Ureter (tissue), 1 donor: ENCODE measurements around the gene DDX10. TPM values are rescaled to one million over a fixed set of nuclear protein-coding genes. Genes with fewer than 3 reads are reported as not detected.
"Not testable (repeated sequence)": the region's sequence is repeated elsewhere in the genome, so short reads cannot be mapped to it uniquely, and the experiment has no call there.

Experiments
- DNase-seq: peaks from one replicate; pipeline ENCODE4 v3.0.0-alpha.2; 2020; ENCODE audit warnings: low spot score
- total RNA-seq: library from RNA; stranded (reverse); gene quantifications from one replicate; pipeline ENCODE4 v1.2.4, GENCODE V29; 2023
- donor health status: DM: yes; HTN: yes; CAD: no.

Gene DDX10
- total RNA-seq, 1 donor from 2014 or later, result 50.4 TPM

DNA sequence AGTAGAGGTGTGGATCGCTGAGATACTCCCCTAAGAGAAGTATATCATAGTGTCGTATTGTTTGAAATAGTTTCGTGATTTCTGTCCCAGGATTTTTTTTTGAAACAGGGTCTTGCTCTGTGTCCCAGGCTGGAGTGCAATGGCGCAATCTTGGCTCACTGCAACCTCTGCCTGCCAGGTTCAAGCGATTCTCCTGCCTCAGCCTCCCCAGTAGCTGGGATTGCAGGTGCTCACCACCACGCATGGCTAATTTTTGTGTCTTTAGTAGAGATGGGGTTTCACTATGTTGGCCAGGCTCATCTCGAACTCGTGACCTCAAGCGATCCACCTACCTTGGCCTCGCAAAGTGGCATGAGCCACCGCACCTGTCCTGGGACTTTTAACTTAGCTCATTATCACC, 159.1 kb downstream of the DDX10 start:
- not testable (repeated sequence) for DNase-seq

DNA sequence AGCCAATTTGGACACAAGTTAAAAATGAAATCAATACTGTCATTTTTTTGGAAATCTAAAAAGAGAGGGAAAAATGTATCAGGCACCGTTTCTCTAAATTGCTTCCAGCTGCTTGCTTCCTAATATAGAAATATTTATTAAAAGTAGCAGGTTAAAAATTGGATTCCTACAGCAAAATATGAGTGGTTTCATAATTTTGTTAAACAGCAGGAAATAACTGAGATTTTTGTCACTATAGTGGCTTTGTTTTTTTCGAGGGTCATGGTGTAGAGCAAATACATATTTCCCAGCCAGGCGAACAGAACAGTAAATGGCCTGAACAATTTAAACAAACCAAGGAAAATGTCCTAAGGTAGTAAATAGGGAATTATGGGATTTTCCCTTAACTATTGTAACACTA, 159.7 kb downstream of the DDX10 start:
- no peak for DNase-seq

DNA sequence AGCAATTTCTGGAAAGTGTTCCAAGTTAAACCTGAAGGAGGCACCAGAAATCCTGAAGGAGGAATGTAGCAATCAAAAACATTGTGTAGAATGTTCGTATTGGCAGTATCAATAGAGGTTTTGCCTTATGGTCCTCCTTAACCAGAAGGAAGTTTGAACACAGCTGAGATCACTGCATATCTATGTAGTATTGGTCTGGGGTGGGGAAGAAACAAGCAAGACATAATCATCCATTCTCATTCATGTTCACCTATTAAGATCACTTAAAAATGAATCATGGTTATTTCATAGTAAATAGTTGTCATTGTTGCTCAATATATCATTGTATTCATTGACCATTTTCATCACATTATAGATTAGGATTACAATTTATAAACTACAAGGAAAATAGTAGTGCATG, 160.5 kb downstream of the DDX10 start:
- DNase-seq, result no peak

DNA sequence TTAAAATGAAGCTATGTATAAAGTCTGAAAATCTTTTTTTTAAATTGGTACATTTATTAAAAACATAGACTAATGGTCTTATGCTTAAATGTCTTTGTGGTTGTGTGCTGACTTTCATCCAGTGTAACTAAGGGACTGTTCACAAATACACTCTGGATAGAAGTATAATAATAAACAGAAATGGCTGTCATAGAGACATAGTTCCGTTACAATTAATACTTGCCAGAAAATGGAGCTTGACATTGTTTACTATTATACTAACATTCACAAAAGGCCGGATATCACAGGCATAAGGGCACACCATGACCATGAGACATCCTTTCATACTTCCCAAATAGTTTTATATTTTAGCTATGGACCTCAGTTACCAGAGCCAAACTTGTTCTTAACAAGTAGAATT, 161.3 kb downstream of the DDX10 start:
- no peak for DNase-seq

DNA sequence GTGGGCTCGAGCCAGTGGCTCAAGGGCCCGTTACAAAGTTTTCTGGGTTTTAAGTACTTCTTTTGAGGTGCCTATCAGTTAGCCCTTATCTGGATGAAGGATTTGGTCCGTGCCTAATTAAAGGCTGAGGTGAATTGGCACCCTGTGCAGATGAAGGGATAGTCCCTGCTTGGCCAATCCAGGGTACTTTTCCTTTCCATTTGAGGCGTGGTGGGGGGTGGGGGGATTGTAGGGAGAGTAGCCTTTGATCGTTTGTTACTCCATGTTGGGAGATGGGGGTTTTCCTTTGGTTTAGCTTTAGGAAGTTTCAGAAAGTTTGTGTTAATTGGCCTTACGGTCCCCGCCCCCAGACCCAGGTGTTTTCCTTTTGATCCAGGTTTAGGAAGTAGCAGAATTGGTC, 170.8 kb downstream of the DDX10 start:
- no peak for DNase-seq

DNA sequence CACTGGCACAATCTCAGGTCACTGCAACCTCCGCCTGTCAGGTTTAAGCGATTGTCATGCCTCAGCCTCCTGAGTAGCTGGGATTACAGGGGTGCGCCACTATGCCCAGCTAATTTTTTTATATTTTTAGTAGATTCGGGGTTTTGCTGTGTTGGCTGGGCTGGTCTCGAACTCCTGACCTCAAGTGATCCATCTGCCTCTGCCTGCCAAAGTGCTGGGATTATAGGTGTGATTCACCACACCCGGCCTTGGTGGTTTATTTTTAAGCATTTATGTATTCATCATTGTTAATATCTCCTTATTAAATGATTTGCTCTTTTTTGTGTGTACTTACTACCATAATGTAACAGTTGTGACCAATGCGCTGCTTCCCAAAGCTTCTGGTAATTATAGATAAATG, 171.7 kb downstream of the DDX10 start:
- DNase-seq, result no peak

DNA sequence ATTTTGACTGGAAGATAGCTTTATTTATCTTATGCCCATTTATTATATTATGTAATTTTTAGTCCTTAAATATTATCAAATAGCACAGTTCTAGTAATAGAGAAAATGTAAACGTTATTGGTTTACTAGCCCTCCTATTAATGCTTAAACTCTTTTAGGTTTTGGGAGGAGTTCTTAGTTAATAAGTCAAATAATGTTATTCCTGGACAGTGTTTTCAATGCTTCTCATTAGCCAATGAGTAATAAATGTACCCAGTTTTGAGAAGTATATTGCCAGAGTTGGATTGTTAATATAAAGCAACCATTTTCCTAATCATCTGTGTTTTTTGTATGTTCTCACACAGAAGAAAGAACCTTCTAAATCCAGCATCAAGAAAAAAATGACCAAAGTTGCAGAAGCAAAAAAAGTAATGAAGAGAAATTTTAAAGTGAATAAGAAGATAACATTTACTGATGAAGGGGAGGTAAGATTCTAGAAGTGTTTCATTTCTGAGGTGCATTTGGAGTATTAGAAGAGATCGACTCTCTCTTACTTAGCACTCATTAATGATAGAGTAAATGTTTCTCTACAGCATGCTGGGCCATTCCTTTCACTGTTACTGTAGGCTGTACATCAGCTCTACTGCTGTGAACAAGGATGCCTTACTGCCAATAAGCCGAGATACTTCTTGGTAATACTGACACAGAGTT, 173.4 kb downstream of the DDX10 start:
- DNase-seq, result no peak

DNA sequence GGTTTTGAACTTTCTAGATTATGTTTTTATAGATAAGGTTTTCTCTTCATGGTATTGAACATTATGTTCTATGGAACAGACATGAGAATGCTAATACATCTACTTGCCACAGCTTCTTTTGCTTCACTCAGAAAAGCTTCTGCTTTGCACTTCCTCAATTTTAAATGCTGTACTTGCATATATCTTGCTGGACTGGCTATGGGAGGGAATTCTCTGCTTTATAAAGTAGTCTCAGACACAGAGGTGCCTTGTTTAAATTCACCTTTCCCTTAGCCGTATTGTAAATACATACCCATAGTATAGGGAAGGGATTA, 173.9 kb downstream of the DDX10 start:
- DNase-seq, result no peak

DNA sequence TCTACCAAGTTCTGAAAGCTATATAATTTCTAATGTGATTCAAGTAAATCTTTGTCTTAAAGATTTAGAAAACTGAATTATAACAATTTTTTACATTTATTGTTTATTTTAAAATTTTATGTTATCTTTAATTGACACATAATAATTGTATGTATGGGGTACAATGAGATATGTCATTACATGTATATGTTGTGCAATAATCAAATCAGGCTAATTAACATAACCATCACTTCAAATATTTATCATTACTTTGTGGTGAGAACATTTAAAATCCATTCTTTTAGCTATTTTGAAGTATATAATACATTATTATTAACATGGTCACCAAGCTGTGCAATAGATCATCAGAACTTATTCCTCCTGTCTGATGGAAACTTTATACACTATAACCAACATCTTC, 181.1 kb downstream of the DDX10 start:
- DNase-seq, result no peak

DNA sequence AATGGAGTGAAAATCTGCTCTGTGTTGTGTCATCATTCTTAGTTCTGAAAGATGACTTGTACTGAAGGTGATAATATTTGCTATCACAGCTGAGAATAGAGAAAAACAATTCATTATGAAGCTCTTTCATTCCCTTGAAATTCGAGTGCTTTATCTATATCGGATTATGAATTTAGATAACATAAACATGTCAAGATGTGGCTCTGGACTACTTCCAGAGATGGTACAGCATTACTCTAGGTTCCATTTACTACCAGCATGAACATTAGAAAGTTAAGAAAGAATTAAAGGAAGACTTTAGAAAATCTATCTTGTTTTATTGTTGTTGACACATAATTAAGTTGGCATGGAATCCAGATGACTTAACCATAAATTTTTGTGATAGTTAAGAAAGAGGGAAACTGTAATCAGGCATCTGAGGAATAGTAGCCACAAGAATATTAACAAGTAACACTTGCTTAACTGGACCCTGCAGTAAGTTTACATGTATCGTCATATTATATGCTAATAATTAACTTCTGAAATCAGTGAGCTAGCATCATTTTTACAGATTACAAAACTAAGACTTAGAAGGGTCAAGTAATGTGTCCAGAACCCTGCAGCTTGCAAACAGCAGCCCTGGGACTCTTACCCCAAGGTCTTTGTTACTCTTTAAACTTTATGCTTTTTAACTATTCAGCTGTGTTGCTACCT, 182.6 kb downstream of the DDX10 start:
- DNase-seq, result no peak

DNA sequence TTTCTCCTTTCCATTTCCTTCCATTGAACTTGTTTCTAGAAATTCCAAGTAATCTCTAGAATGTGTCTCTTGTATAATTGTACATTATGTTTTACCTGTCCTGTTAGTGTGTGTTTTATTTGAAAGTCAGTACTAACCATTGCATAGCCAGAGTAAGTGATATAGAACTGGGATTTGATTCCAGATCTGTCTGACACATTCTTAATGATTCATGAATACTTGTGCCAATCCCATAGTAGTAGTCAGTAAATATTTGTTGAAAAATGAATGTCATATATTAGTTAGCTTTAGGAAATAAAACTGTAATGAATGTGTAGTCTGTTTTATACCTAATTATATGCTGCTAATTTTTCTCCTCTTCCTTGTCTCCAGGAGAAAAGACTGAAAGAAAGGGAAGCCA, 186.9 kb downstream of the DDX10 start:
- no peak for DNase-seq

DNA sequence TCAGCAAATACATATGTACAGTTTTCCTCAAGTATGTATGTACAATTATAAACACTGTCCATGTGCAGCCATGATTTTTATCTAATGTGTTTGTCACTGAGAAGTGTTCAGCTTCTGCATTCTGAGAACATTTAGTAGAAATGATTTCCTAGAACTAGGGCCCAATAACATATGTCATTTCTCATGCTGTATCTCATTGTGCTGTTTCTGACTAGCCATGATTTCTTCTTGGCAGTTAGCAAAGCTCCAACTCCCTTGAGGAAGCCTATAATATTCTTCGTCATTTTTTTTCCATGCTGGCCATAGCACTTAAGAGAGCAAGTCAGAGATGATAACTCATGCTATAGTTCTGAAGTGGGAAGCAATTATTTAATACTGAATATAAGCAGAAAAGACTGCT, 187.8 kb downstream of the DDX10 start:
- DNase-seq, result no peak

DNA sequence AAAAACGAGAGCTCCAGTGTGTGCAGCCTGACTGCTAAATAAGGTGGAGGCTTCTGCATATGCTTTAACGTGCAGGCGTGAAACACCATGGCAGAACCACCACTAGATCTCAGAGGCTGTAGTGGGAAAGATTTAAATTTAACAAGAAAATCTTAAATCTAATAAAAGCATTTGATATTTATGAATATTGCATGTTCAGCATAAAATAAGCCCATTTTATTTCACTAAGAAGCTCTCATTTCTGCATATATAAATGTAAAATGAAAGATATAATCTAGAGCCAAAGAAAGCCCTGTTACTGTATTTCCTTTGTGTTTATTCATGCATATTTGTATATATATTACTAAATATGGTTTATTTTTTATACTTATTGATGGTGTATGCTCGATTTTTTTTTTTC, 188.3 kb downstream of the DDX10 start:
- no peak for DNase-seq

DNA sequence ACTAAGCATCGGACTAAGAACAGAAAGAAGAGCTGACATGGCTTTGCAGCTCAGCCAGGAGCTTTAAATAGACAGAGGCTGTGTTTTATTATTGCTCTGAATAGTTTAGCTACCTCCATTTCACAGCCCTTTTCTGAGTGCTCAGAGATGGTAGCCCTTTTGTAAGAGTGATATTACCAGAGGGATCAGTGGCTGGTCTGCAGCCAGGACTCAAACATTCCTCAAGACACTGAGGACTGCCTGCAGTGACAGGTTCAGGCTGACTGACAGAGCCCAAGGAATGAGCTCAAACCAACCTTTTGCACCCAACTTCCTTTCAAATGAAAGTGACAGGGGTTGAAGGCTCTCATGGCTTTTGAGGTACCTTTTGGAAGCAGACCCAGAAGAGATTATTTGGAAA, 189.0 kb downstream of the DDX10 start:
- no peak for DNase-seq

DNA sequence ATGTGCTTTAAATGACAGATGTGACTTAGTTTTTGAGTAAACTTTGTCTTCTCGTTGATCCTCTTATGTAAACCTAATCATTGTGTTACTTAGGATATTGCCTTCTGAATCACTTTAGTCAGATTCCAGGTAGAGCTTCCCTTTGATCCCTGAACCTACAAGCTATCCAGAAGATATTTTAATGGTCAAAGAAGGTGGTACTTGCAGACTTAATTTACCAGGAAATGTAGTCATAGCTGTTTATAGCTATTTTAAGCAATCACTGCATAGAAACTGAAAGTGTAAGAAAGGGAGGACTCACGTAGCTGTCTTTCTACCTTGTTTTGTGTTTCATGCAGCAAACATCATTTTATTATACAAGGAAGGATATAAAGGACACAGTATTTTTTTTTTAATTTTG, 189.5 kb downstream of the DDX10 start:
- no peak for DNase-seq

DNA sequence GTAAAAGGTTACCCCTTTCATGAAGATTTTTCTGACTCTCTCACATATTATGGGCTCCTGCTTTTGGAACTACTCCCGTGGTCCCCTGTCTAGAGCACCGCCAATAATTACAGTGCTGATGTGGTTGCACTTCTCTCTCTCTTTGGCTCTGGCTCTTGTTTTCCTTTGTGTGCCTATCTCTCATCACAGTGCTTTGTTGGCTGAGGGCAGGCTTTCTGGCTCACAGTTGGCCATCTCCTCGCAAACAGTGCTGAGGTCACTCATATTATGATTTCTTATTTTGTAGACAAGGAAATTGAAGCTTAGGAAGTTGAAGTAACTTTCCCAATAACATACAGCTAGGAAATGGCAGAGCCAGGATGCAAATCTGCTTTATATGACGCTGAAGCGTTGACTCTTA, 192.5 kb downstream of the DDX10 start:
- no peak for DNase-seq

DNA sequence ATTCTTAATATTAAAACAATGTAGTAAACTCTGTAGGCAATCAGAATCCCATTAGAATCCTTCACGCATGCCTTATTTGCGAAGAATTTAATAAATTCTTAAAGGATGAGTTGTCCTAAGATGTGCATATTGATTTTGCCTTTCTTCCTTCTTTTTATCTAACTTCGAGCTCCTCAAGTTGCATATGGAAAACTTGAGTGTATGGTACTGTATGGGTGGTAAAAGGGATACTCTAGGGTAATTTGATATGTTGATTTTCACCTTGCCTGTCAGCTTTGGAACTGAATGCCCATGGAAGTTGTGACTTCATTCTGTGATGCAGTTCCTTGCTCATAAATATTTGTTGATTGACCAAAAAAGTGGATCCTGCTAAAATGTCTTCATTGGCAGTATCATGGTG, 193.8 kb downstream of the DDX10 start:
- no peak for DNase-seq

DNA sequence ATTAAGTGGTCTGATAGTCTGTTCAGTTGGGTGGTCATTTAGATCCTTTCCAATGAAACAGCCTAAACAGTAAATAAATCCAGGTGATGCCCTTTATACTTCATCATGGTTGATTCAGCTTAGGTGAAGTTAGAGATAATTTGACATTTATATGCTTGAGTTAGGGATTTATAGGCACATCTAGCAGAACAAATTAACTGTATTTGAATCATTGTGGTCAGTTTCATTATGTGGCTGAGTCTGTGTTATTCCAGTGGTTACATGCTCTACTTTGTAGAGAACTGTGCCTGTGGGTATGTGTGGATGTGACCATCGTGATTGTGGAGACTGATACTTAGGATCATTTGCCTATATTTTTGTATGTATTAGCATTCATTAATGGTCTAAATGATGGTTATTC, 194.6 kb downstream of the DDX10 start:
- no peak for DNase-seq

DNA sequence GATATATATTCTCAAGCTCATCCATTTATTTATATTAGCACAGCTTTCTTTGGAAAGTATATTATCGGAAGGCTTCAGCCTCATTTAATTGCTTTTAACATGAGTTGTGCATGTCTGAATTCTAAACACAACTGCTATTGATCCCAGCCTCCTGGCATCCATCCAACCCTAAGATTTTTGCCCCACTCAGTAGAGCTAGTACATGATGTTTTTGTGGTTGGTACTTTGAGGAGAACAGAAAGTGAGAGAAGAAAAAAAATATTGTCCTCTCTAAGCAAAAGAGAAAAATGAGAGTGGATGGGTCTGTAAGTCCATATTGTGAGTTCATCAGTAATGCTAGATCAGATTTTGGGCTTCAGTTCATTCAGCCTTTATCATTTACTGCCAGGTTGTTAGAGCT, 198.7 kb downstream of the DDX10 start:
- DNase-seq, result no peak

DNA sequence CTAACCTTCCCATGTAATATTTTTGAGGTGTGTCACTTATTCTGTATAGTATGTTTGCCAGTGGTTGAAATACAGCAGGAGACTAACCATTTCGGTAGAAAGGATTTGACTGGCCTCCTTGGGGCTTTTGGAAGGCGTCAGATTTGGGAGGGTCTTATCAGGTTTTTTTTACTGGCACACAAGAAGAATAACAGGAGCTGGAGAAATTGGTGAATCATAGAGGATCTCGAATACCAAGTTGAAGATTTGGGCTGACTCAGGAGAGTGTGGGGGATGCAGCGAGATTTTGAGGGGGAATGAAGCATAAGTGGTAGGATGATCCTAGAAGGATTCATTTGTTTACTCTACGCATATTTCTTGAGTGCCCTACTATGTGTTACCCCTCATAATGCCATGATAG, 200.5 kb downstream of the DDX10 start:
- no peak for DNase-seq

DNA sequence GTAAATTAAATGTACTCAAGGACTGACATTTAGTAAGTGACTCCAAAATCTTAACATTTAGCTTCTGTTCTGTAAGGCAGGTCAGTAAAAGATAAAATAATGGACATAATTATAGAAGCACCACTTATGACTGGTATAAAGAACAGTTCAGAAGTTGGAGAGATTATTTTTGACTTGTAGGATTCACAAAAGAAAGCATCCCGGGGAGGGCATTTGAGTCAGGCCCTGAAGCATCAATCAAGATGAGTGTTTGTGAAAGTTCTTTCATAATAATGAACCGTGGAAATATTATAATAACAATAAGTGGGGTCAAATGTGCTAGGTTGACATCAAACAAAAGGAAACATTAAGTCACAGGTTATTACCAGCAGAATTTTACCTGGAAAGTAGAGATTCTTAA, 201.9 kb downstream of the DDX10 start:
- DNase-seq, result no peak

DNA sequence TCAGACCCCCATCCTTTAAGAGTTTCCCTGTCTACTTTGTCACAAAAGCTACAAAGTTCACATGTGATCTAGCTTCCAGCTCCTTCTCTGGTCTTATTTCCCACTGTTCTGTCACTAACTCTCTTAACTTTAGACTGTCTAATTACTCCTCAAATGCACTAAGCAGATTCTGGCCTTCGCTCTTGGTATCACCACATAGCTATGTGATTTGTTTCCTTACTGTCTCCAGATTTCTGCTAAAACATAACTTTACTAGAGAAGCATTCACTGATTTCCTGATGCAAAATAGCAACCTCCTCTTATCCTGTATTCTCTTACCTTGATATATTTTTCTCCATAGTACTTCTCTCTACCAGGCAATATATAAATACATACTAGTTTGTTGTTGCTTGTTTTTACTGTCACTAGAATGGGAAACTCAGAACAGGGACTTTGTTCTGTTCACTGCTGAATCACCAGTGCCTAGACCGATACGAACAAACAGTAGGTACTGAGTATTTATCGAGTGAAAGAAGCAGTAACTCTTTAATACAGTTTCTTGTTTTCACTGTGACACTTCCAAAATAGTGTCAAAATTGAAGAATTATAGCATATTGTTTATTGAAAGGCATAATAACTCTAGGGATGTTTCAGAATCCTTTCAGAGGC, 205.6 kb downstream of the DDX10 start:
- no peak for DNase-seq

DNA sequence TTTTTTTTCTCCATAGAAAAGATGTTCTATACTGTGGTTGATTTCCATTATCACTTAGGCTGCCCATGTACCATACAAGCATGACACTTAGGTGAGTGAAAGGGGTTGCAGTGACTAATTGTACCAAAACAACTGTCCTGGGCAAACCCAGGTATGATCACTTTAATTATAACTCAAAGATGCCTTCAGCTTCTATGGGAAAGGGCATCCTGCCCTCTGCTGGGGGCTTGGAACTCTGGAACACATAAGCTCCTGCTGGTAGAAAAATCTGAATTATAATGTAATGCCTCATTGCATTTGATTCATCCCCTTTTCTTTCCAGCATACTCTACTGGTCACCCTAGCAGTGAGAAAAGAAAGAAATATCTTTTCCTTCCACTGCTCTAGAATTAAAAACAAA, 206.3 kb downstream of the DDX10 start:
- DNase-seq, result no peak

DNA sequence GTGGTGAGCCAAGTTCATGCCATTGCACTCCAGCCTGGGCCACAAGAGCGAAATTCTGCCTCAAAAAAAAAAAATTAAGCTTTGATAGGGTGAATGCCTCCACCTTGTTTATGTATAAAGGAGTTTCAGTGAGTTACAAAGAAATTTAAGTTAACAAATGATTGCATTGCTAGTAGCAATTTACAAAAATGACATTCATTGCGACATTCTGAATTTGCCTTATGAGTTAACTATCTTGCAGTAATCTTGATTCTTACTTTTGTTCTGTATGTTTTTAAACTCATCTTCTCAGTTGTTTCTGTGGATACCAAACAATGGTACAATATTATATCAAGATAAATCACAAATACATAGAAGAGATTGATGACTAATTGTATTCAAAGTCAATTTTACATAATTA, 207.0 kb downstream of the DDX10 start:
- no peak for DNase-seq
